GM12865 (cell line): ENCODE measurements around the gene SMIM14.
"Not testable (repeated sequence)": the region's sequence is repeated elsewhere in the genome, so short reads cannot be mapped to it uniquely, and the experiment has no call there.

ENCODE experiments used
- DNase-seq: peaks from one replicate; pipeline ENCODE4 v3.0.0; 2010; ENCODE audit warnings: low read depth
- H3K4me3 ChIP-seq: 2 replicates; pipeline ENCODE4 v1.5.1; 2011; ENCODE audit warnings: mild to moderate bottlenecking, low read depth, low read length, control low read depth
- TF ChIP-seq, protein P1 (sequence below): IDR thresholded peaks from 2 replicates; pipeline ENCODE4 v1.5.1; 2011; ENCODE audit warnings: low read length, control low read depth, low read depth, inconsistent platforms; ENCODE audit not compliant: insufficient read depth; ENCODE audit errors: missing control alignments

SMIM14 gene

DNA sequence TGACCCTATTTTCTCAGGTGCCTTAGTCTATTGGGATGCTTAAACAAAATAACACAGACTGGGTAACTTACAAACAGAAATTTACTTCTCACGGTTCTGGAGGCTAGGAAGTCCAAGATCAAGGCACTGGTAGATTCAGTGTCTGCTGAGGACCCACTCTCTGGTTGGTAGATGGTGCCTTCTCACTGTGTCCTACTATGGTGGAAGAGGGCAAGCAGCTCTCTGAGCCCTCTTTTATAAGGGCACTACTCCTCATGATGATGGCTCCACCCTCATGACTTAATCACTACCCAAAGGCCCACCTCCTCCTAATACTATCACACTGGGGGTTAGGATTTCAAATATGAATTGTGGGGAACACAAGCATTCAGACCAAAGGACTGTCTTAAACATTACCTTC lies 11.8 kb downstream of the SMIM14 start:
- no peak for DNase-seq
- TF ChIP-seq, protein P1, sequence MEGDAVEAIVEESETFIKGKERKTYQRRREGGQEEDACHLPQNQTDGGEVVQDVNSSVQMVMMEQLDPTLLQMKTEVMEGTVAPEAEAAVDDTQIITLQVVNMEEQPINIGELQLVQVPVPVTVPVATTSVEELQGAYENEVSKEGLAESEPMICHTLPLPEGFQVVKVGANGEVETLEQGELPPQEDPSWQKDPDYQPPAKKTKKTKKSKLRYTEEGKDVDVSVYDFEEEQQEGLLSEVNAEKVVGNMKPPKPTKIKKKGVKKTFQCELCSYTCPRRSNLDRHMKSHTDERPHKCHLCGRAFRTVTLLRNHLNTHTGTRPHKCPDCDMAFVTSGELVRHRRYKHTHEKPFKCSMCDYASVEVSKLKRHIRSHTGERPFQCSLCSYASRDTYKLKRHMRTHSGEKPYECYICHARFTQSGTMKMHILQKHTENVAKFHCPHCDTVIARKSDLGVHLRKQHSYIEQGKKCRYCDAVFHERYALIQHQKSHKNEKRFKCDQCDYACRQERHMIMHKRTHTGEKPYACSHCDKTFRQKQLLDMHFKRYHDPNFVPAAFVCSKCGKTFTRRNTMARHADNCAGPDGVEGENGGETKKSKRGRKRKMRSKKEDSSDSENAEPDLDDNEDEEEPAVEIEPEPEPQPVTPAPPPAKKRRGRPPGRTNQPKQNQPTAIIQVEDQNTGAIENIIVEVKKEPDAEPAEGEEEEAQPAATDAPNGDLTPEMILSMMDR, result no peak
- no peak overlapping the region for H3K4me3 ChIP-seq

GRCh38 chr4:39626261-39626660 lies 12.4 kb downstream of the SMIM14 start:
- DNase-seq, result peak; percentile 86
- TF ChIP-seq, protein P1, result no peak
- peak overlapping the region; percentile 19; the same call in 1 of the 2 replicates for H3K4me3 ChIP-seq

- no peak overlapping the region for H3K4me3 ChIP-seq
- DNase-seq, result no peak
- TF ChIP-seq, protein P1, result no peak
Observed at GRCh38 chr4:39621582-39621981, 17.1 kb downstream of the SMIM14 start.

- TF ChIP-seq, protein P1, result no peak
- DNase-seq, result no peak
- no peak overlapping the region for H3K4me3 ChIP-seq
Observed at GRCh38 chr4:39620551-39621313, 17.9 kb downstream of the SMIM14 start.

DNA sequence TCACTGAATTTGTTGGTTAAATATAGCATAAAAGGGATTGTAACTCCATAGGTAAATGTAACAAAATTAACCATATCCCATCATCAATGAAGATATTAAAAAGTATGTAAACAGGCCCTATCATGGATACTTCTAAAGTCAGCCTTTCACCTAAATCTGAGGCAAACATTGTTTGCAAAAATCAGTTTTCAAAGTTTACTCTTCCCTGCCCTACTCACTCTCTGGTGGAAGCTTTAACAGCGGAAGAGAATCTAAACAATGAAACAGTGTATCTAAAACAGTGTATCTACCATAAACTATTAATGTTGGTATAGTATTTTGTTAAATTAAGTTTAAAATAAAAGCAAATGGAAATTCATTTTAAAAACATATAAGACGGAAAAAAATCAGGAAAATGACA lies 21.1 kb downstream of the SMIM14 start:
- H3K4me3 ChIP-seq, result no peak overlapping the region
- TF ChIP-seq, protein P1, result no peak
- DNase-seq, result no peak

GRCh38 chr4:39616651-39617050 lies 22.0 kb downstream of the SMIM14 start:
- DNase-seq, result no peak
- TF ChIP-seq, protein P1, result no peak
- no peak overlapping the region for H3K4me3 ChIP-seq

DNA sequence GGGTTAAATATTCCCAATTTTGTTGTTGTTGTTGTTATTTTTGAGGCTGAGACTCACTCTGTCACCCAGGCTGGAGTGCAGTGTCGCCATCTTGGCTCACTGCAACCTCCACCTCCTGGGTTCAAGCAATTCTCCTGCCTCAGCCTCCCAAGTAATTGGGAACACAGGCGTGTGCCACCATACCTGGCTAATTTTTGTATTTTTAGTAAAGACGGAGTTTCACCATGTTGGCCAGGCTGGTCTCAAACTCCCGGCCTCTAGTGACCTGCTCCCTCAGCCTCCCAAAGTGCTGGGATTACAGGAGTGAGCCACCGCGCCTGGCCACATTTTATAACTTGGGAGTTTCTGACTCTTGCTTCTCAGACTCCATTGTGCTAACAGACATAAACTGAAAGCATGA lies 22.6 kb downstream of the SMIM14 start:
- H3K4me3 ChIP-seq, DNase-seq: not testable (repeated sequence)
